HFFc6 (cell line): ENCODE results near the gene IFT122. TPM values are rescaled to one million over a fixed set of nuclear protein-coding genes. Genes with fewer than 3 reads are reported as not detected.
"Not testable (repeated sequence)": the region's sequence is repeated elsewhere in the genome, so short reads cannot be mapped to it uniquely, and the experiment has no call there.

ENCODE experiments used
- DNase-seq: peaks from one replicate; pipeline ENCODE4 v3.0.0-alpha.2; 2018
- H3K27ac Mint-ChIP-seq: 2 replicates; pipeline ENCODE4 v1.8.0; 2020; ENCODE audit warnings: mild to moderate bottlenecking, mixed read lengths
- H3K27me3 Mint-ChIP-seq: 2 replicates; pipeline ENCODE4 v1.8.0; 2021; ENCODE audit warnings: mild to moderate bottlenecking, moderate library complexity, mixed read lengths; ENCODE audit not compliant: insufficient read depth
- H3K36me3 Mint-ChIP-seq: 2 replicates; pipeline ENCODE4 v1.8.0; 2021; ENCODE audit warnings: low read depth, mixed read lengths
- H3K4me1 Mint-ChIP-seq: 2 replicates; pipeline ENCODE4 v1.8.0; 2020; ENCODE audit warnings: low read depth, mixed read lengths
- H3K4me3 Mint-ChIP-seq: 2 replicates; pipeline ENCODE4 v1.8.0; 2020; ENCODE audit warnings: mild to moderate bottlenecking, moderate library complexity, mixed read lengths
- H3K9me3 Mint-ChIP-seq: 2 replicates; pipeline ENCODE4 v1.8.0; 2020; ENCODE audit warnings: mild to moderate bottlenecking, mixed read lengths
- total RNA-seq, 6 experiments: library from RNA; stranded (reverse); fragmentation: NEBNext Ultra II Directional; extraction: Animal tissue kit (Norgen Biotek cat#: 25700); gene quantifications; 2 replicates in 1 of 6; 3 replicates in 5 of 6; pipeline ENCODE4 v1.2.3, GENCODE V29; 2021
- TF ChIP-seq, protein P1 (sequence below): fragments of 200-600 bp; sonication (generic); IDR thresholded peaks from 2 replicates; pipeline ENCODE4 v1.5.0; 2021; ENCODE audit warnings: antibody characterized with exemption, mild to moderate bottlenecking

The IFT122 gene
- total RNA-seq, 6 experiments from 2014 or later: 12.2 to 18.8 (median 18.2) TPM

GRCh38 chr3:129540776-129541516 is 100.9 kb downstream of the IFT122 start:
- H3K27me3 Mint-ChIP-seq: peaks cover 6% of the 10 kb centered on the region
- no peak overlapping the region for H3K27ac Mint-ChIP-seq
- H3K4me3 Mint-ChIP-seq: no peak overlapping the region
- TF ChIP-seq, protein P1, sequence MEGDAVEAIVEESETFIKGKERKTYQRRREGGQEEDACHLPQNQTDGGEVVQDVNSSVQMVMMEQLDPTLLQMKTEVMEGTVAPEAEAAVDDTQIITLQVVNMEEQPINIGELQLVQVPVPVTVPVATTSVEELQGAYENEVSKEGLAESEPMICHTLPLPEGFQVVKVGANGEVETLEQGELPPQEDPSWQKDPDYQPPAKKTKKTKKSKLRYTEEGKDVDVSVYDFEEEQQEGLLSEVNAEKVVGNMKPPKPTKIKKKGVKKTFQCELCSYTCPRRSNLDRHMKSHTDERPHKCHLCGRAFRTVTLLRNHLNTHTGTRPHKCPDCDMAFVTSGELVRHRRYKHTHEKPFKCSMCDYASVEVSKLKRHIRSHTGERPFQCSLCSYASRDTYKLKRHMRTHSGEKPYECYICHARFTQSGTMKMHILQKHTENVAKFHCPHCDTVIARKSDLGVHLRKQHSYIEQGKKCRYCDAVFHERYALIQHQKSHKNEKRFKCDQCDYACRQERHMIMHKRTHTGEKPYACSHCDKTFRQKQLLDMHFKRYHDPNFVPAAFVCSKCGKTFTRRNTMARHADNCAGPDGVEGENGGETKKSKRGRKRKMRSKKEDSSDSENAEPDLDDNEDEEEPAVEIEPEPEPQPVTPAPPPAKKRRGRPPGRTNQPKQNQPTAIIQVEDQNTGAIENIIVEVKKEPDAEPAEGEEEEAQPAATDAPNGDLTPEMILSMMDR: no peak
- H3K4me1 Mint-ChIP-seq: no peaks in the 10 kb centered on the region
- H3K36me3 Mint-ChIP-seq: no peaks in the 10 kb centered on the region
- H3K9me3 Mint-ChIP-seq: no peaks in the 10 kb centered on the region
- no peak for DNase-seq

DNA sequence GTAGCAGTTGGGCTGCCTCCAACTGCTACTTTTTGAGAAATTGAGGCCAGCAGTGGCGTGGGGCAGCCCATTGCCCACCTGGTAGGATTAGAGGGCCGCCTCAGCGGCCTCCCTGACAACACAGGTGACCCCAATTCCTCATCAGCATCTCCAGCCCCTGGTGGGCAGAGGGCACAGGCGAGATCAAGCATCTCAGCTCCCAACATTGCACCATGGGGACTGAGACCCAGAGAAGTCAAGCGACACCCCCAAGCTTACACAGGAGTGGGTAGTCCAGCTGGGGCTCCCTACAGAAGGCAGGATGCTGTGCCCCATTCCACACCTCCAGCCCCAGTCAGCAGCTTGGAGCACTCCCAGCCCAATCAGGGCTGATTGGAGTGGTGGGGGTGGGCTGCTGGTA is 102.7 kb downstream of the IFT122 start:
- Mint-ChIP-seq H3K4me1 (no peaks in the 10 kb centered on the region), H3K27ac (no peak overlapping the region), H3K9me3 (no peaks in the 10 kb centered on the region), H3K4me3 (no peak overlapping the region), H3K36me3 (no peaks in the 10 kb centered on the region), H3K27me3 (peaks cover 6% of the 10 kb centered on the region)
- no peak for DNase-seq
- TF ChIP-seq, protein P1: no peak

GRCh38 chr3:129543156-129543790 is 103.2 kb downstream of the IFT122 start, which contains the start of gene H1-8:
TSS of gene H1-8 (plus strand) at chr3:129543175. CDS start at chr3:129543219, 44 bp downstream.
- TF ChIP-seq, protein P1: no peak
- no peak within 1 kb of the TSS for H3K4me3 Mint-ChIP-seq
- no peaks in the 10 kb centered on the region for H3K36me3 Mint-ChIP-seq
- peaks cover 6% of the 10 kb centered on the region for H3K27me3 Mint-ChIP-seq
- H3K4me1 Mint-ChIP-seq: no peaks in the 10 kb centered on the region
- no peak within 1 kb of the TSS for H3K27ac Mint-ChIP-seq
- no peaks in the 10 kb centered on the region for H3K9me3 Mint-ChIP-seq
- DNase-seq: no peak

DNA sequence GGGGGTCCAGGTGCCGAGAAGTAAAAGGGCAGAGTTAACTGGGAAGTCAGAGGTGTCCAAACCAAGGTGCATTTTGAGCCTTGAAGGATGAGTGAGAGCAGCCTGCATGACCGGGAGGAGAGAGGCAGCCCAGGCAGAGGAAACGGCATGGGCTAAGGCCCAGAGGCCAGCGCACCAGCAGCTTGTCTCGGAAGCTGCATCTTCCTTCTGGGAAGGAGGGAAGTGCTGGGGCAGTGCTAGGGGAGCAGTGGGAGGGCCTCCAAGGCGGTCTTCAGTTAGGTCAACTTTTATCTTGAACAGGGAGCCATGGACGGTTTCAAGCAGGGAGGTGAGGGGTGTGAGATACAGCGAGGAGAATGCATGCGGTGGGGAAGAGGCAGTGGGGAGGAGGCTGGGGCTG is 104.0 kb downstream of the IFT122 start:
- TF ChIP-seq, protein P1: no peak
- Mint-ChIP-seq H3K9me3 (no peaks in the 10 kb centered on the region), H3K4me1 (peaks cover under 1% of the 10 kb centered on the region; the same call in 1 of the 2 replicates), H3K36me3 (no peaks in the 10 kb centered on the region), H3K27ac (no peak overlapping the region), H3K4me3 (no peak overlapping the region), H3K27me3 (peaks cover 6% of the 10 kb centered on the region)
- no peak for DNase-seq

DNA sequence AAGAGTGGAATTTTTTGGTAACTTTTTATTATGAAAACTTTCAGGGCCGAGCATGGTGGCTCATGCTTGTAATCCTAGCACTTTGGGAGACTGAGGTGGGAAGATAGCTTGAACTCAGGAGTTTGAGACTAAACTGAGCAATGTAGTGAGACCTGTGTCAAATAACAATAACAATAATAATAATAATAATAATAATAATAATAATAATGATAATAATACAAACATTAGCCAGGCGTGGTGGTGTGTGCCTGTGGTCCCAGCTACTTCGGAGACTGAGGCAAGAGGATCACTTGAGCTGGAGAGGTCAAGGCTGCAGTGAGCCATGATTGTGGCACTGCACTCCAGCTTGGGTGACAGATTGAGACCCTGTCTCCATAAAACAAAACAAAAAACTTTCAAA is 105.9 kb downstream of the IFT122 start:
- DNase-seq: not testable (repeated sequence)

DNA sequence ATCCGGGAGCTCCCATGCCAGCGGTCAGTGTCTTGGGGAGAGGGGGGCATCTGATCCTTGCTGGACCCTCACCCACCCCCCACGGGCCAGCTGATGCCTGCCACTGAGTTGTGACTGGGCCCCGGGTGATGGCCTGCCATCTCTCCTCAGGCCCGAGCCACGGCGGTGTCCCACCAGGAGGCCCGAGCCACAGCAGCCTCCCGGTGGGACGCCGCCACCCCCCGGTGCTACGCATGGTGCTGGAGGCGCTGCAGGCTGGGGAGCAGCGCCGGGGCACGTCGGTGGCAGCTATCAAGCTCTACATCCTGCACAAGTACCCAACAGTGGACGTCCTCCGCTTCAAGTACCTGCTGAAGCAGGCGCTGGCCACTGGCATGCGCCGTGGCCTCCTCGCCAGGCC is 107.2 kb downstream of the IFT122 start:
- H3K9me3 Mint-ChIP-seq: no peaks in the 10 kb centered on the region
- H3K4me3 Mint-ChIP-seq: no peak overlapping the region
- no peak for DNase-seq
- peaks cover 15% of the 10 kb centered on the region for H3K4me1 Mint-ChIP-seq
- H3K36me3 Mint-ChIP-seq: no peaks in the 10 kb centered on the region
- TF ChIP-seq, protein P1: no peak
- no peak overlapping the region for H3K27ac Mint-ChIP-seq
- peaks cover 3% of the 10 kb centered on the region for H3K27me3 Mint-ChIP-seq

More for the DNA sequence above, 105.9 kb downstream of the IFT122 start:
- not testable (repeated sequence) for H3K27ac Mint-ChIP-seq, H3K4me3 Mint-ChIP-seq, H3K27me3 Mint-ChIP-seq, H3K9me3 Mint-ChIP-seq, H3K36me3 Mint-ChIP-seq
- peaks cover 13% of the 10 kb centered on the region for H3K4me1 Mint-ChIP-seq
